ENCODE measurements around the gene UCKL1. TPM values are rescaled to one million over a fixed set of nuclear protein-coding genes. Genes with fewer than 3 reads are reported as not detected.

UCKL1 gene
- total and polyA plus RNA-seq, 12 donors = 12.1 to 101 (median 37.8) TPM

DNA sequence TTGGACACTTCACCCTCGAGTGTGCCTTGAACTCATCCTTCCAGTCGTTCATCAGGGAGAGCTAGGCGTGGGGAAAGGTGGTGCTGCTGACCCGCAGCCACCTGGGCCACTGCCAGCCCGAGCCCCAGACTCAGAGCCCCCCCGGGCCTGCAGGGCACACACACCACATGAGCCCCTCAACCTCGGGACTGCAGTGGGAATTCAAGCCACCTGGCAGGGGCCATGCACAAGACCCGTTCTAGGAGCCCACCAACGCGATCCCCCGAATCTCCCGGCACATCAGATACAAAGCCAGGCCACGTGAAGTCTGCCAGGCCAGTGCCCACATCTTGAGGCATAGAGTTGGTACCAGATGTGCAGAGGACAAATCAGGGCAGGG is 10.7 kb upstream of the UCKL1 start:
- peaks cover 0 to 40% of the 10 kb centered on the region in 2 donors for H3K36me3 ChIP-seq (replicated peaks in 1 of 2)

DNA sequence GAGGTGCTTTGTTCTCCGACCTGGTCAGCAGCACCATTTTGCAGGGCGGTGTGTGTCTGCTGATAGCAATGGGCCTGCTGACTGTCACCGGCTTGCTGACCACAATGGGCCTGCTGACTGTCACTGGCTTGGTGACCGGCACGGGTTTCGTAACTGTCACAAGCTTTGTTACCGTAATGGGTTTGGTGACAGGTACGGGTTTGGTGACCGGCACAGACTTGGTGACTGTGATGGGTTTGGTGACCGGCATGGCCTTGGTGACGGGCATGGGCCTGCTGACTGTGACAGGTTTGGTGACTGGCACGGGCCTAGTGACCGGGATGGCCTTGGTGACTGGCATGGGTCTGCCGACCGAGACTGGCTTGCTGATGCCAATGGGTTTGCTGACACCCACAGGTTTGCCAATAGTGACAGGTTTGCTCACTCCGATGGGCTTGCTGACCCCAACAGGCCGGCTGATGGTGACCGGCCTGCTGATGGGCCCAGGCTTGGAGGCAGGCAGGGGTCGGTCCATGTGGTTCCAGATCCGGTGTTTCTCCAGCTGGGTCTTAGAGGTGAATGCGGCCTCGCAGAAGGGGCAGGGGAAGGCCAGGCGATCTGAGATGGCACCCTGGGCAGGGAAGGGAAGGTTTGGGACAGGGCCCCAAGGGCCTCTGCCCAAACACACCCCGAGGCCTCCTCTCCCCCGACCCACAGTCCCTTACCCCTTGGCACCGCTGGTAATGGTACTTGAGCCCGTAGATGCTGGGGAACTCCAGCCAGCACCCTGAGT is 10.1 kb upstream of the UCKL1 start:
- peaks cover 0 to 45% of the 10 kb centered on the region in 2 donors for H3K36me3 ChIP-seq (replicated peaks in 1 of 2)
- no peaks in the 10 kb centered on the region for H3K27me3 ChIP-seq
- no peak overlapping the region for H3K4me3 ChIP-seq
- intact Hi-C loops (cut with DNase I) = no loop called here
- H3K9me3 ChIP-seq (replicated peaks in 1 of 3) = no peaks in the 10 kb centered on the region
- no peak overlapping the region for H3K27ac ChIP-seq
- TF ChIP-seq POLR2A (IDR thresholded peaks at IDR 0.05) (no peak), CTCF (IDR thresholded peaks at IDR 0.05) (no peak)
- WGBS, 4 donors = 86 to 91% (median 89%) methylated on average over 6 to 27 of the region's 27 CpGs
- peak in 3 of 7 donors; percentile 8 to 24 (median 16) for DNase-seq
- peaks cover 8 to 20% of the 10 kb centered on the region in 2 donors for H3K4me1 ChIP-seq (replicated peaks in 1 of 2)

More for the DNA sequence above, 10.7 kb upstream of the UCKL1 start:
- Histone ChIP-seq H3K27ac (no peak overlapping the region), H3K4me3 (no peak overlapping the region), H3K27me3 (no peaks in the 10 kb centered on the region), H3K9me3 (replicated peaks in 1 of 3) (no peaks in the 10 kb centered on the region), H3K4me1 (replicated peaks in 1 of 2) (peaks cover 8 to 20% of the 10 kb centered on the region in 2 donors)
- WGBS, 4 donors = 86 to 94% (median 93%) methylated on average over 2 to 13 of the region's 13 CpGs
- DNase-seq = peak in 2 of 7 donors; percentile 21 to 22
- intact Hi-C loops (cut with DNase I) = no loop called here
- TF ChIP-seq POLR2A (IDR thresholded peaks at IDR 0.05) (no peak), CTCF (IDR thresholded peaks at IDR 0.05) (no peak)

DNA sequence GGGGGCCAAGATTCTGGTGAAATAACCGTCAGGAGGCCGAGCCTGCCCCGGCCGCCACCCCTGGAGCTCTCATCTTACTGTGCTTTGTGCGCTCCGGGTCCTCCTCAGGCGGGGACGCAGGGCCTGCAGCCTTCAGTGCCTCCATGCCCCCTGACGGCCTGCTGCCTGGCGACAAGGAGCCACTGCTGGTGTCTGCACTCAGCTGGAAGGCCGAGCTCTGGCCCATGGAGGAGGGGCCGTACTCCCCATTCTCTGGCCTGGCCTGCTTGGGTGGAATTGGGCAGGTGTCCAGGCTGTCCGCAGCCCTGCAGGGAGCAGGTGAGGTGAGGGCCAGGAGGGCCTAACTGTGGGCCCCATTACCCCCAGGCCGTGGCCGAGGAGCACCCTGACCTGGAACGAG is 8.2 kb upstream of the UCKL1 start:
- intact Hi-C loops (cut with DNase I) = no loop called here
- Histone ChIP-seq H3K4me3 (no peak overlapping the region), H3K9me3 (replicated peaks in 1 of 3) (no peaks in the 10 kb centered on the region), H3K36me3 (replicated peaks in 1 of 2) (peaks cover 0 to 57% of the 10 kb centered on the region in 2 donors), H3K27ac (no peak overlapping the region), H3K27me3 (no peaks in the 10 kb centered on the region), H3K4me1 (replicated peaks in 1 of 2) (peaks cover 8 to 13% of the 10 kb centered on the region in 2 donors)
- peak in 2 of 7 donors; percentile 20 to 26 for DNase-seq
- 92 to 100% (median 93%) methylated on average over 5 to 16 of the region's 16 CpGs for WGBS, 4 donors
- no peak for TF ChIP-seq POLR2A (IDR thresholded peaks at IDR 0.05)
- no peak for TF ChIP-seq CTCF (IDR thresholded peaks at IDR 0.05)

- WGBS, 4 donors = 88 to 96% (median 94%) methylated on average over 3 to 16 of the region's 16 CpGs
- Histone ChIP-seq H3K27me3 (no peaks in the 10 kb centered on the region), H3K27ac (no peak overlapping the region), H3K36me3 (replicated peaks in 1 of 2) (peaks cover 0 to 60% of the 10 kb centered on the region in 2 donors), H3K4me1 (replicated peaks in 1 of 2) (peaks cover 4 to 9% of the 10 kb centered on the region in 2 donors), H3K9me3 (replicated peaks in 1 of 3) (no peaks in the 10 kb centered on the region), H3K4me3 (no peak overlapping the region)
- intact Hi-C loops (cut with DNase I) = no loop called here
- no peak for DNase-seq
- TF ChIP-seq CTCF (IDR thresholded peaks at IDR 0.05) (no peak), POLR2A (IDR thresholded peaks at IDR 0.05) (no peak)
Measured at GRCh38 chr20:63963784-63964301, 7.6 kb upstream of the UCKL1 start.
